H1 (cell line): ENCODE data around the gene ATOH7.

Experiments
- CHD2 ChIP-seq: IDR thresholded peaks from 2 replicates; pipeline ENCODE4 v1.6.1; 2012; ENCODE audit warnings: low read length, improper control_type of control experiment
- EP300 ChIP-seq, 2 experiments: IDR thresholded peaks; 1 replicate in 1 of 2; 2 replicates in 1 of 2; pipeline ENCODE4 v1.6.1; 2011 to 2012; ENCODE audit warnings: low read depth in 2 of 2, low read length in 2 of 2, mild to moderate bottlenecking in 2 of 2, borderline replicate concordance in 1 of 2, inconsistent platforms in 1 of 2, moderate library complexity in 1 of 2
- JUN ChIP-seq: IDR thresholded peaks from 2 replicates; pipeline ENCODE4 v1.6.1; 2011; ENCODE audit warnings: low read depth, mild to moderate bottlenecking, improper control_type of control experiment, low read length
- JUND ChIP-seq: IDR thresholded peaks from 2 replicates; pipeline ENCODE4 v1.6.1; 2011; ENCODE audit warnings: mild to moderate bottlenecking, improper control_type of control experiment, low read length
- POLR2A ChIP-seq, 2 experiments: IDR thresholded peaks; 1 replicate in 1 of 2; 2 replicates in 1 of 2; pipeline ENCODE4 v1.6.1; 2011; ENCODE audit warnings: low read depth in 2 of 2, low read length in 2 of 2, mild to moderate bottlenecking in 2 of 2; ENCODE audit errors: control extremely low read depth in 1 of 2
- RNF2 ChIP-seq: fragments of 200-900, 300-1000 bp; sonication (generic); IDR thresholded peaks from 2 replicates; pipeline ENCODE4 v1.7.1; 2016; ENCODE audit warnings: borderline replicate concordance, low read depth, mild to moderate bottlenecking, antibody characterized with exemption, low read length; ENCODE audit not compliant: poor library complexity, severe bottlenecking; ENCODE audit errors: missing control alignments
- TF ChIP-seq, protein P1 (sequence below): IDR thresholded peaks from 2 replicates; pipeline ENCODE4 v1.6.1; 2012; ENCODE audit warnings: inconsistent platforms
- TF ChIP-seq, protein P2 (sequence below), 3 experiments: IDR thresholded peaks; 1 replicate in 2 of 3; 2 replicates in 1 of 3; pipeline versions ENCODE4 v1.5.1 to v1.6.1; 2011; ENCODE audit warnings: low read length in 3 of 3, mild to moderate bottlenecking in 3 of 3, inconsistent platforms in 2 of 3, low read depth in 1 of 3, moderate library complexity in 1 of 3; ENCODE audit not compliant: insufficient read depth in 1 of 3; ENCODE audit errors: control extremely low read depth in 1 of 3

DNA sequence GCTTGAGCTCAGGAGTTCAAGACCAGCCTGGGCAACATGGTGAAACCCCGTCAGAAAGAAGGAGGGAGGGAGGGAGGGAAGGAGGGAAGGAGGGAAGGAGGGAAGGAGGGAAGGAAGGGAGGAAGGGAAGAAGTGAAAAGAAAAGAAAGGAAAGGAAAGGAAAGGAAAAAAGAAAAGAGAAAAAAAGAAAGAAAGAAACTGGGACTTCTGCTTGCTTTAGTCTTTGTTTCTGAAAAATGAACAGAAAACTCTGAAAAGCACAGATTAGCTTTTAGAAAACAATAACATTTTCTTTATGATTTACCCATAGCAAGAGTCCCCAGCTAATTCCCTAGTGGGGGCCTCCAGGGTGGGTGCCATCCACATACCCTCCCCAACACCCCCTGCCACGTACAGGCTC, 46.8 kb downstream of the ATOH7 start:
- TF ChIP-seq POLR2A (IDR thresholded peaks at IDR 0.05; ENCODE audit: control extremely low read depth in 1 of 2, low read depth in 2 of 2, low read length in 2 of 2), result no peak
- TF ChIP-seq JUN, result no peak
- TF ChIP-seq, protein P1, sequence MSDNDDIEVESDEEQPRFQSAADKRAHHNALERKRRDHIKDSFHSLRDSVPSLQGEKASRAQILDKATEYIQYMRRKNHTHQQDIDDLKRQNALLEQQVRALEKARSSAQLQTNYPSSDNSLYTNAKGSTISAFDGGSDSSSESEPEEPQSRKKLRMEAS, result no peak
- no peak for TF ChIP-seq RNF2
- no peak for TF ChIP-seq EP300 (IDR thresholded peaks at IDR 0.05; ENCODE audit: borderline replicate concordance in 1 of 2, low read depth in 2 of 2, low read length in 2 of 2)
- no peak for TF ChIP-seq JUND
- no peak for TF ChIP-seq CHD2
- TF ChIP-seq, protein P2, sequence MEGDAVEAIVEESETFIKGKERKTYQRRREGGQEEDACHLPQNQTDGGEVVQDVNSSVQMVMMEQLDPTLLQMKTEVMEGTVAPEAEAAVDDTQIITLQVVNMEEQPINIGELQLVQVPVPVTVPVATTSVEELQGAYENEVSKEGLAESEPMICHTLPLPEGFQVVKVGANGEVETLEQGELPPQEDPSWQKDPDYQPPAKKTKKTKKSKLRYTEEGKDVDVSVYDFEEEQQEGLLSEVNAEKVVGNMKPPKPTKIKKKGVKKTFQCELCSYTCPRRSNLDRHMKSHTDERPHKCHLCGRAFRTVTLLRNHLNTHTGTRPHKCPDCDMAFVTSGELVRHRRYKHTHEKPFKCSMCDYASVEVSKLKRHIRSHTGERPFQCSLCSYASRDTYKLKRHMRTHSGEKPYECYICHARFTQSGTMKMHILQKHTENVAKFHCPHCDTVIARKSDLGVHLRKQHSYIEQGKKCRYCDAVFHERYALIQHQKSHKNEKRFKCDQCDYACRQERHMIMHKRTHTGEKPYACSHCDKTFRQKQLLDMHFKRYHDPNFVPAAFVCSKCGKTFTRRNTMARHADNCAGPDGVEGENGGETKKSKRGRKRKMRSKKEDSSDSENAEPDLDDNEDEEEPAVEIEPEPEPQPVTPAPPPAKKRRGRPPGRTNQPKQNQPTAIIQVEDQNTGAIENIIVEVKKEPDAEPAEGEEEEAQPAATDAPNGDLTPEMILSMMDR (IDR thresholded peaks at IDR 0.05; ENCODE audit: control extremely low read depth in 1 of 3, insufficient read depth in 1 of 3, low read depth in 1 of 3, low read length in 3 of 3), result no peak
